SK-N-SH (cell line): Measurements from ENCODE around the gene DNAJC24. TPM values are rescaled to one million over a fixed set of nuclear protein-coding genes. Genes with fewer than 3 reads are reported as not detected.

Experiments used
- CTCF ChIA-PET: fragments of 300-600, 350-600 bp; formaldehyde crosslinking; extraction: SDS; loops from one replicate; lab custom pipeline; 2021; lab: Yijun Ruan, JAX
- POLR2A ChIA-PET: fragments of 350-600 bp; sonication (Branson Sonifier 250); formaldehyde crosslinking; extraction: SDS; loops from one replicate; lab custom pipeline; 2020; ENCODE audit warnings: antibody characterized with exemption, inconsistent platforms; lab: Yijun Ruan, JAX
- DNase-seq: peaks from one replicate; pipeline ENCODE4 v3.0.0; 2012
- H2AFZ ChIP-seq: fragments of 200-600 bp; sonication (generic); 2 replicates; pipeline ENCODE4 v1.8.1; 2016; ENCODE audit warnings: antibody characterized with exemption, mild to moderate bottlenecking, low read depth
- H3F3A ChIP-seq: fragments of 200-600 bp; sonication (generic); replicated peaks from 2 replicates; pipeline ENCODE3; 2016; ENCODE audit warnings: antibody characterized with exemption, mild to moderate bottlenecking; ENCODE audit not compliant: insufficient read depth
- H3K27ac ChIP-seq, 2 experiments: fragments of 200-500 bp in 1 of 2; fragments of 200-600 bp in 1 of 2; sonication (Bioruptor generic) in 1 of 2; sonication (generic), shearing (Covaris generic) in 1 of 2; 2 replicates each; pipeline versions ENCODE4 v1.5.1 to v1.6.1; 2014 to 2016; ENCODE audit warnings: low read depth in 2 of 2, inconsistent platforms in 1 of 2, low read length in 1 of 2, mild to moderate bottlenecking in 1 of 2, mixed read lengths in 1 of 2
- H3K27me3 ChIP-seq: fragments of 200-600 bp; sonication (generic), shearing (Covaris generic); 2 replicates; pipeline ENCODE4 v1.6.1; 2016; ENCODE audit warnings: mixed run types; ENCODE audit not compliant: insufficient read depth
- H3K36me3 ChIP-seq, 2 experiments: fragments of 200-500 bp in 1 of 2; fragments of 200-600 bp in 1 of 2; sonication (Bioruptor generic) in 1 of 2; sonication (generic) in 1 of 2; replicated peaks in 1 of 2; 2 replicates each; pipeline versions ENCODE3 to v1.5.1; 2014 to 2016; ENCODE audit warnings: low read length in 1 of 2, mild to moderate bottlenecking in 1 of 2; ENCODE audit not compliant: insufficient read depth in 2 of 2, control insufficient read depth in 1 of 2
- H3K4me1 ChIP-seq, 2 experiments: fragments of 200-500 bp in 1 of 2; fragments of 200-600 bp in 1 of 2; sonication (Bioruptor generic) in 1 of 2; sonication (generic), shearing (Covaris generic) in 1 of 2; 2 replicates each; pipeline versions ENCODE4 v1.5.1 to v1.6.1; 2014 to 2016; ENCODE audit warnings: low read depth in 1 of 2, low read length in 1 of 2, mixed run types in 1 of 2; ENCODE audit not compliant: insufficient read depth in 2 of 2, control insufficient read depth in 1 of 2
- H3K4me2 ChIP-seq: fragments of 200-600 bp; sonication (generic), shearing (Covaris generic); 2 replicates; pipeline ENCODE4 v1.6.1; 2017; ENCODE audit warnings: mixed run types
- H3K4me3 ChIP-seq, 2 experiments: fragments of 200-500 bp in 1 of 2; fragments of 200-600 bp in 1 of 2; sonication (Bioruptor generic) in 1 of 2; sonication (generic), shearing (Covaris generic) in 1 of 2; 2 replicates each; pipeline versions ENCODE4 v1.5.1 to v1.8.1; 2014 to 2016; ENCODE audit warnings: low read depth in 2 of 2, inconsistent platforms in 1 of 2, low read length in 1 of 2, mild to moderate bottlenecking in 1 of 2, mixed read lengths in 1 of 2, moderate library complexity in 1 of 2
- H3K79me2 ChIP-seq: fragments of 200-600 bp; sonication (generic); 2 replicates; pipeline ENCODE4 v1.8.1; 2017; ENCODE audit warnings: mild to moderate bottlenecking; ENCODE audit not compliant: insufficient read depth
- H3K9ac ChIP-seq: fragments of 200-600 bp; sonication (generic); 2 replicates; pipeline ENCODE4 v1.6.1; 2017; ENCODE audit warnings: mixed run types
- H3K9me2 ChIP-seq: fragments of 200-600 bp; sonication (generic); 2 replicates; pipeline ENCODE4 v1.6.1; 2017; ENCODE audit warnings: mixed run types
- H3K9me3 ChIP-seq: fragments of 200-600 bp; sonication (generic); 2 replicates; pipeline ENCODE4 v1.6.1; 2017; ENCODE audit warnings: mixed run types, mild to moderate bottlenecking, moderate library complexity
- H4K20me1 ChIP-seq: fragments of 200-600 bp; sonication (generic); 2 replicates; pipeline ENCODE4 v1.6.1; 2017; ENCODE audit warnings: mild to moderate bottlenecking, mixed run types; ENCODE audit not compliant: insufficient read depth
- CHD2 ChIP-seq: fragments of 150-350 bp; IDR thresholded peaks from 2 replicates; pipeline ENCODE4 v1.6.1; 2018; ENCODE audit warnings: low read length; ENCODE audit not compliant: partially characterized antibody
- ELF1 ChIP-seq: IDR thresholded peaks from 2 replicates; pipeline ENCODE4 v1.4.0; 2012
- EP300 ChIP-seq, 2 experiments: IDR thresholded peaks; 2 replicates each; pipeline versions ENCODE4 v1.4.0 to v1.6.1; 2012; ENCODE audit warnings: borderline replicate concordance in 1 of 2, low read depth in 1 of 2, low read length in 1 of 2
- EZH2phosphoT487 ChIP-seq: fragments of 200-600 bp; sonication (generic); IDR thresholded peaks from 2 replicates; pipeline ENCODE4 v1.6.1; 2017; ENCODE audit warnings: low read depth, mixed run types, mild to moderate bottlenecking, antibody characterized with exemption, moderate library complexity, borderline replicate concordance
- FOSL2 ChIP-seq: IDR thresholded peaks from 2 replicates; pipeline ENCODE4 v1.4.0; 2012; ENCODE audit warnings: low read depth, mild to moderate bottlenecking, moderate library complexity, borderline replicate concordance
- FOXJ3 ChIP-seq: sonication (generic); formaldehyde crosslinking; IDR thresholded peaks from 2 replicates; pipeline ENCODE4 v1.5.1; 2020; ENCODE audit warnings: mild to moderate bottlenecking, missing genetic modification reagents
- FOXM1 ChIP-seq: IDR thresholded peaks from 2 replicates; pipeline ENCODE4 v1.4.0; 2012; ENCODE audit warnings: low read depth, mild to moderate bottlenecking
- GABPA ChIP-seq: IDR thresholded peaks from 2 replicates; pipeline ENCODE4 v1.4.0; 2012; ENCODE audit warnings: low read depth, mild to moderate bottlenecking
- GATA2 ChIP-seq: sonication (generic); formaldehyde crosslinking; IDR thresholded peaks from 2 replicates; pipeline ENCODE4 v1.5.0; 2020; ENCODE audit warnings: mild to moderate bottlenecking, missing genetic modification reagents
- MAX ChIP-seq: IDR thresholded peaks from 2 replicates; pipeline ENCODE4 v1.4.0; 2012; ENCODE audit warnings: low read depth
- MXI1 ChIP-seq: IDR thresholded peaks from 2 replicates; pipeline ENCODE4 v1.6.1; 2012; ENCODE audit warnings: mild to moderate bottlenecking, low read depth, low read length, improper control_type of control experiment
- NRF1 ChIP-seq: IDR thresholded peaks from 2 replicates; pipeline ENCODE4 v1.6.1; 2012; ENCODE audit warnings: low read depth, mild to moderate bottlenecking, low read length
- POLR2AphosphoS5 ChIP-seq: IDR thresholded peaks from 2 replicates; pipeline ENCODE4 v1.6.1; 2012; ENCODE audit warnings: low read depth, low read length
- RAD21 ChIP-seq: IDR thresholded peaks from 2 replicates; pipeline ENCODE4 v1.6.1; 2012; ENCODE audit warnings: mild to moderate bottlenecking, low read length
- RCOR1 ChIP-seq: fragments of 150-350 bp; IDR thresholded peaks from 2 replicates; pipeline ENCODE4 v1.6.1; 2017; ENCODE audit warnings: antibody characterized with exemption, low read length
- SIN3A ChIP-seq: IDR thresholded peaks from 2 replicates; pipeline ENCODE4 v1.6.1; 2012; ENCODE audit warnings: low read depth, mild to moderate bottlenecking, low read length, moderate library complexity, borderline replicate concordance
- SMC3 ChIP-seq: IDR thresholded peaks from 2 replicates; pipeline ENCODE4 v1.6.1; 2012; ENCODE audit warnings: low read depth, low read length, improper control_type of control experiment
- WGBS: methylation state at CpG from one replicate; pipeline ENCODE4 v1.1.6; 2017; ENCODE audit warnings: low lambda C conversion rate; 5-methylcytosine and 5-hydroxymethylcytosine counted together
- polyA plus RNA-seq, 3 experiments: library from polyadenylated mRNA; depleted of rRNA; stranded (reverse); fragments of >200 nt; gene quantifications; 2 replicates each; pipeline ENCODE4 v1.2.3, GENCODE V29; 2012
- TF ChIP-seq, protein P1 (sequence below): IDR thresholded peaks from 2 replicates; pipeline ENCODE4 v1.4.0; 2012; ENCODE audit warnings: low read depth, borderline replicate concordance

Gene DNAJC24
- polyA plus RNA-seq, 1 of the 3 experiments (the other 2 are of a cell fraction): 6.2 TPM

GRCh38 chr11:31478223-31478590 lies 108.5 kb downstream of the DNAJC24 start:
- H3K4me3 ChIP-seq: no peak overlapping the region
- H3K79me2 ChIP-seq: peaks cover 11% of the 10 kb centered on the region; the same call in 1 of the 2 replicates
- no peaks in the 10 kb centered on the region for H3K36me3 ChIP-seq
- no peaks in the 10 kb centered on the region for H3K27me3 ChIP-seq
- no peak for DNase-seq
- H3K27ac ChIP-seq: peak overlapping the region in 1 of 2 experiments; percentile 53; a peak in 2 of 4 replicates
- H3K9me3 ChIP-seq: no peaks in the 10 kb centered on the region
- H3K9me2 ChIP-seq: no peaks in the 10 kb centered on the region
- peaks cover 5 to 22% of the 10 kb centered on the region in 2 experiments; a peak in 3 of 4 replicates for H3K4me1 ChIP-seq
- no peak overlapping the region for H2AFZ ChIP-seq
- ChIA-PET POLR2A (no interaction called here), CTCF (no interaction called here)
- no peak overlapping the region for H3K9ac ChIP-seq
- WGBS: 84% methylated on average over 2 of the region's 2 CpGs
- no peaks in the 10 kb centered on the region for H4K20me1 ChIP-seq
- TF ChIP-seq SIN3A (no peak), RAD21 (no peak), CHD2 (no peak)
- H3K4me2 ChIP-seq: no peak overlapping the region
- H3F3A ChIP-seq: no peaks in the 10 kb centered on the region

GRCh38 chr11:31479066-31479465 lies 109.4 kb downstream of the DNAJC24 start:
- Histone ChIP-seq H3K27me3 (no peaks in the 10 kb centered on the region), H3K36me3 (no peaks in the 10 kb centered on the region), H3K4me1 (peaks cover 5 to 22% of the 10 kb centered on the region in 2 experiments; a peak in 3 of 4 replicates), H3K9me2 (no peaks in the 10 kb centered on the region), H3K9ac (no peak overlapping the region), H3K9me3 (no peaks in the 10 kb centered on the region; the same call in 1 of the 2 replicates), H3F3A (no peaks in the 10 kb centered on the region), H4K20me1 (no peaks in the 10 kb centered on the region), H2AFZ (no peak overlapping the region), H3K79me2 (peaks cover 11% of the 10 kb centered on the region; the same call in 1 of the 2 replicates), H3K4me3 (no peak overlapping the region), H3K27ac (no peak overlapping the region), H3K4me2 (no peak overlapping the region)
- DNase-seq: no peak
- ChIA-PET CTCF (no interaction called here), POLR2A (no interaction called here)
- TF ChIP-seq ELF1 (no peak), MXI1 (no peak), GABPA (no peak), EP300 (IDR thresholded peaks at IDR 0.05; ENCODE audit: borderline replicate concordance in 1 of 2, low read depth in 1 of 2, low read length in 1 of 2) (peak in 1 of 2 experiments; percentile 36; a peak in 1 of 4 replicates), FOXM1 (no peak), MAX (no peak), SMC3 (no peak), POLR2AphosphoS5 (no peak), GATA2 (CRISPR knock-in tag) (peak; percentile 20; the same call in 1 of the 2 replicates), FOSL2 (no peak), CHD2 (no peak), NRF1 (no peak), FOXJ3 (CRISPR knock-in tag) (no peak), RCOR1 (no peak), EZH2phosphoT487 (no peak)
- TF ChIP-seq, protein P1, sequence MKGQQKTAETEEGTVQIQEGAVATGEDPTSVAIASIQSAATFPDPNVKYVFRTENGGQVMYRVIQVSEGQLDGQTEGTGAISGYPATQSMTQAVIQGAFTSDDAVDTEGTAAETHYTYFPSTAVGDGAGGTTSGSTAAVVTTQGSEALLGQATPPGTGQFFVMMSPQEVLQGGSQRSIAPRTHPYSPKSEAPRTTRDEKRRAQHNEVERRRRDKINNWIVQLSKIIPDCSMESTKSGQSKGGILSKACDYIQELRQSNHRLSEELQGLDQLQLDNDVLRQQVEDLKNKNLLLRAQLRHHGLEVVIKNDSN: no peak
- 87% methylated on average over 4 of the region's 4 CpGs for WGBS
